Endothelial cell of umbilical vein (primary cell): Measurements from ENCODE around the gene MCOLN2. TPM values are rescaled to one million over a fixed set of nuclear protein-coding genes. Genes with fewer than 3 reads are reported as not detected.

Source experiments
- BruUV-seq: library from RNA; stranded (reverse); fragments of 400-500 nt; replicated peaks from 2 replicates; lab custom pipeline; 2021; lab: Mats Ljungman, UMichigan
- CTCF ChIA-PET: fragments of 300-600, 350-600 bp; sonication (Branson Sonifier 250); formaldehyde crosslinking; loops from one replicate; lab custom pipeline; 2021; ENCODE audit warnings: antibody characterized with exemption, inconsistent platforms; lab: Charles Lee
- POLR2A ChIA-PET: fragments of 300-600, 350-600 bp; sonication (Branson Sonifier 250); formaldehyde crosslinking; loops from one replicate; lab custom pipeline; 2021; ENCODE audit warnings: antibody characterized with exemption, inconsistent platforms; lab: Charles Lee
- DNase-seq: peaks from one replicate; pipeline ENCODE4 v3.0.0-alpha.2; 2011; ENCODE audit warnings: low read depth, low spot score
- FAIRE-seq: peaks from 2 replicates; lab custom pipeline; 2011; peaks lifted over from hg19 to GRCh38; lab: Jason Lieb, UNC
- H2AFZ ChIP-seq: 2 replicates; pipeline ENCODE4 v1.6.0; 2012; ENCODE audit warnings: low read depth, low read length, control low read depth, inconsistent platforms
- H3K27ac ChIP-seq: 2 replicates; pipeline ENCODE4 v1.5.1; 2011; ENCODE audit warnings: low read depth, mild to moderate bottlenecking, control low read depth, low read length, moderate library complexity; ENCODE audit not compliant: insufficient read depth
- H3K27me3 ChIP-seq, 2 experiments: 2 replicates each; pipeline versions ENCODE4 v1.6.0 to v1.6.1; 2011; ENCODE audit warnings: low read length in 2 of 2, mixed read lengths in 1 of 2; ENCODE audit not compliant: control insufficient read depth in 2 of 2, insufficient read depth in 2 of 2
- H3K36me3 ChIP-seq, 2 experiments: 2 replicates in 1 of 2; 3 replicates in 1 of 2; pipeline ENCODE4 v1.5.1; 2011; ENCODE audit warnings: low read length in 2 of 2, mild to moderate bottlenecking in 1 of 2, moderate library complexity in 1 of 2; ENCODE audit not compliant: control insufficient read depth in 2 of 2, insufficient read depth in 2 of 2; ENCODE audit errors: extremely low read depth in 1 of 2
- H3K4me1 ChIP-seq: 3 replicates; pipeline ENCODE4 v1.5.1; 2011; ENCODE audit warnings: mild to moderate bottlenecking, low read length; ENCODE audit not compliant: control insufficient read depth, insufficient read depth; ENCODE audit errors: extremely low read depth
- H3K4me2 ChIP-seq: 2 replicates; pipeline ENCODE4 v1.6.1; 2011; ENCODE audit warnings: low read length, control low read depth, mixed read lengths; ENCODE audit not compliant: insufficient read depth
- H3K4me3 ChIP-seq, 3 experiments: fragments of 200-600 bp in 1 of 3; sonication (generic), shearing (Covaris generic) in 1 of 3; replicated peaks in 1 of 3; 2 replicates each; pipeline ENCODE4 v1.5.1; 2011 to 2016; ENCODE audit warnings: control low read depth in 3 of 3, low read length in 3 of 3, mild to moderate bottlenecking in 2 of 3, inconsistent platforms in 1 of 3, low read depth in 1 of 3, moderate library complexity in 1 of 3; ENCODE audit not compliant: insufficient read depth in 1 of 3
- H3K79me2 ChIP-seq: 2 replicates; pipeline ENCODE4 v1.6.0; 2012; ENCODE audit warnings: low read length, inconsistent platforms; ENCODE audit not compliant: control insufficient read depth, insufficient read depth
- H3K9ac ChIP-seq: replicated peaks from 2 replicates; pipeline ENCODE3; 2011; ENCODE audit warnings: low read length, control low read depth; ENCODE audit not compliant: insufficient read depth; ENCODE audit errors: extremely low read depth
- H3K9me1 ChIP-seq: replicated peaks from 3 replicates; pipeline ENCODE4 v1.6.0; 2011; ENCODE audit warnings: mild to moderate bottlenecking, low read length; ENCODE audit not compliant: control insufficient read depth, insufficient read depth; ENCODE audit errors: extremely low read depth
- H3K9me3 ChIP-seq: replicated peaks from 2 replicates; pipeline ENCODE4 v1.5.1; 2012; ENCODE audit warnings: low read length, inconsistent platforms; ENCODE audit not compliant: control insufficient read depth, insufficient read depth
- H4K20me1 ChIP-seq: replicated peaks from 2 replicates; pipeline ENCODE3; 2011; ENCODE audit warnings: mild to moderate bottlenecking, low read length; ENCODE audit not compliant: control insufficient read depth, insufficient read depth; ENCODE audit errors: extremely low read depth
- EZH2 ChIP-seq: IDR thresholded peaks from 2 replicates; pipeline ENCODE4 v1.6.1; 2012; ENCODE audit warnings: borderline replicate concordance, low read depth, mild to moderate bottlenecking, moderate library complexity, low read length, inconsistent platforms; ENCODE audit not compliant: severe bottlenecking
- FOS ChIP-seq: IDR thresholded peaks from 2 replicates; pipeline ENCODE4 v1.6.1; 2011; ENCODE audit warnings: mild to moderate bottlenecking, low read length, moderate library complexity, borderline replicate concordance; ENCODE audit not compliant: insufficient read depth
- GATA2 ChIP-seq: IDR thresholded peaks from 2 replicates; pipeline ENCODE4 v1.7.0; 2011; ENCODE audit warnings: low read depth, mild to moderate bottlenecking, moderate library complexity, mixed read lengths, low read length; ENCODE audit not compliant: insufficient read length, insufficient read depth
- JUN ChIP-seq: IDR thresholded peaks from 2 replicates; pipeline ENCODE4 v1.6.1; 2011; ENCODE audit warnings: borderline replicate concordance, low read depth; ENCODE audit not compliant: insufficient read length, insufficient read depth
- MYC ChIP-seq: IDR thresholded peaks from one replicate; pipeline ENCODE4 v1.6.1; 2011; ENCODE audit warnings: mild to moderate bottlenecking, low read depth, low read length
- POLR2A ChIP-seq: IDR thresholded peaks from 2 replicates; pipeline ENCODE4 v1.6.1; 2012; ENCODE audit warnings: low read depth, mild to moderate bottlenecking, control low read depth, low read length
- POLR2AphosphoS5 ChIP-seq: IDR thresholded peaks from 2 replicates; pipeline ENCODE4 v1.6.1; 2012; ENCODE audit warnings: low read depth, mild to moderate bottlenecking, control low read depth, low read length, moderate library complexity; ENCODE audit not compliant: insufficient read depth
- dilution Hi-C: fragments of 300-500 bp; cut with MboI; formaldehyde crosslinking; loops from one replicate; pipeline ENCODE4 v1.15.0; 2019; ENCODE audit warnings: low sequenced_read_pairs; ENCODE audit not compliant: extremely low pct_ligation_motif_present
- intact Hi-C: fragments of 100-400 bp; cut with micrococcal nuclease; formaldehyde crosslinking; loops from one replicate; pipeline ENCODE4 v1.10.0; 2022
- polyA plus RNA-seq, 4 experiments: library from polyadenylated mRNA; depleted of rRNA in 3 of 4; stranded (reverse) in 3 of 4; unstranded in 1 of 4; fragments of >200 nt; gene quantifications; 2 replicates each; pipeline versions ENCODE4 v1.2.1 to v1.2.3, GENCODE V29; 2011 to 2012; ENCODE audit warnings: missing spikeins in 1 of 4
- total RNA-seq: library from RNA; stranded (reverse); gene quantifications from 2 replicates; pipeline ENCODE4 v1.2.3, GENCODE V29; 2021
- TF ChIP-seq, protein P1 (sequence below): IDR thresholded peaks from 2 replicates; pipeline ENCODE4 v1.6.1; 2011; ENCODE audit not compliant: insufficient read depth, insufficient read length
- TF ChIP-seq, protein P2 (sequence below), 2 donors: IDR thresholded peaks; 1 replicate in 1 of 2; 2 replicates in 1 of 2; pipeline ENCODE4 v1.5.1; 2011; ENCODE audit warnings: low read length in 2 of 2, mild to moderate bottlenecking in 2 of 2, moderate library complexity in 2 of 2, control low read depth in 1 of 2, inconsistent platforms in 1 of 2, low read depth in 1 of 2; ENCODE audit not compliant: insufficient read depth in 1 of 2; ENCODE audit errors: extremely low read depth in 1 of 2

The MCOLN2 gene
- total and polyA plus RNA-seq, 2 donors (not counting 3 experiments of a cell fraction or from before 2014, with no cell fraction given), result not detected

GRCh38 chr1:84968865-84969264 is 28.0 kb downstream of the MCOLN2 start:
- no peaks in the 10 kb centered on the region for H3K36me3 ChIP-seq
- no peak overlapping the region for H3K4me3 ChIP-seq
- H3K27ac ChIP-seq, result no peak overlapping the region
- ChIA-PET POLR2A (no interaction called here), CTCF (no interaction called here)
- H4K20me1 ChIP-seq, result no peaks in the 10 kb centered on the region
- TF ChIP-seq EZH2, result no peak
- TF ChIP-seq GATA2, result no peak
- no peak for TF ChIP-seq POLR2A
- TF ChIP-seq, protein P1, sequence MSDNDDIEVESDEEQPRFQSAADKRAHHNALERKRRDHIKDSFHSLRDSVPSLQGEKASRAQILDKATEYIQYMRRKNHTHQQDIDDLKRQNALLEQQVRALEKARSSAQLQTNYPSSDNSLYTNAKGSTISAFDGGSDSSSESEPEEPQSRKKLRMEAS, result no peak
- no peak for TF ChIP-seq FOS
- no peak for TF ChIP-seq POLR2AphosphoS5
- TF ChIP-seq JUN, result no peak
- no peak for TF ChIP-seq MYC
- TF ChIP-seq, protein P2, sequence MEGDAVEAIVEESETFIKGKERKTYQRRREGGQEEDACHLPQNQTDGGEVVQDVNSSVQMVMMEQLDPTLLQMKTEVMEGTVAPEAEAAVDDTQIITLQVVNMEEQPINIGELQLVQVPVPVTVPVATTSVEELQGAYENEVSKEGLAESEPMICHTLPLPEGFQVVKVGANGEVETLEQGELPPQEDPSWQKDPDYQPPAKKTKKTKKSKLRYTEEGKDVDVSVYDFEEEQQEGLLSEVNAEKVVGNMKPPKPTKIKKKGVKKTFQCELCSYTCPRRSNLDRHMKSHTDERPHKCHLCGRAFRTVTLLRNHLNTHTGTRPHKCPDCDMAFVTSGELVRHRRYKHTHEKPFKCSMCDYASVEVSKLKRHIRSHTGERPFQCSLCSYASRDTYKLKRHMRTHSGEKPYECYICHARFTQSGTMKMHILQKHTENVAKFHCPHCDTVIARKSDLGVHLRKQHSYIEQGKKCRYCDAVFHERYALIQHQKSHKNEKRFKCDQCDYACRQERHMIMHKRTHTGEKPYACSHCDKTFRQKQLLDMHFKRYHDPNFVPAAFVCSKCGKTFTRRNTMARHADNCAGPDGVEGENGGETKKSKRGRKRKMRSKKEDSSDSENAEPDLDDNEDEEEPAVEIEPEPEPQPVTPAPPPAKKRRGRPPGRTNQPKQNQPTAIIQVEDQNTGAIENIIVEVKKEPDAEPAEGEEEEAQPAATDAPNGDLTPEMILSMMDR (IDR thresholded peaks at IDR 0.05; ENCODE audit: extremely low read depth in 1 of 2, insufficient read depth in 1 of 2, low read depth in 1 of 2, low read length in 2 of 2), result no peak
- no peak overlapping the region for H3K4me2 ChIP-seq
- no peak overlapping the region for H3K9ac ChIP-seq
- dilution Hi-C loops, result no loop called here
- intact Hi-C loops, result no loop called here
- no peaks in the 10 kb centered on the region for H3K79me2 ChIP-seq
- no peaks in the 10 kb centered on the region for H3K9me1 ChIP-seq
- no peak overlapping the region for H2AFZ ChIP-seq
- peaks cover 7 to 26% of the 10 kb centered on the region in 2 experiments for H3K27me3 ChIP-seq
- H3K9me3 ChIP-seq, result no peaks in the 10 kb centered on the region
- H3K4me1 ChIP-seq, result no peaks in the 10 kb centered on the region
- BruUV-seq, result no TSS peak
- FAIRE-seq (no peak), DNase-seq (no peak)
